Uterus (tissue), 2 donors: ENCODE data around the gene TBC1D14.

Experiments used
- POLR2A ChIP-seq, 2 donors: fragments of 450-650 bp; IDR thresholded peaks; one replicate each; pipeline ENCODE4 v1.6.1; 2016; ENCODE audit warnings: antibody characterized with exemption in 2 of 2, mild to moderate bottlenecking in 1 of 2, moderate library complexity in 1 of 2
- TF ChIP-seq, protein P1 (sequence below), 4 experiments: fragments of 200-600 bp in 2 of 4; fragments of 450-650 bp in 2 of 4; sonication (generic) in 2 of 4; IDR thresholded peaks; one replicate each; pipeline ENCODE4 v1.5.1; 2016 to 2019; ENCODE audit warnings: antibody characterized with exemption in 4 of 4, mild to moderate bottlenecking in 2 of 4, moderate library complexity in 1 of 4

DNA sequence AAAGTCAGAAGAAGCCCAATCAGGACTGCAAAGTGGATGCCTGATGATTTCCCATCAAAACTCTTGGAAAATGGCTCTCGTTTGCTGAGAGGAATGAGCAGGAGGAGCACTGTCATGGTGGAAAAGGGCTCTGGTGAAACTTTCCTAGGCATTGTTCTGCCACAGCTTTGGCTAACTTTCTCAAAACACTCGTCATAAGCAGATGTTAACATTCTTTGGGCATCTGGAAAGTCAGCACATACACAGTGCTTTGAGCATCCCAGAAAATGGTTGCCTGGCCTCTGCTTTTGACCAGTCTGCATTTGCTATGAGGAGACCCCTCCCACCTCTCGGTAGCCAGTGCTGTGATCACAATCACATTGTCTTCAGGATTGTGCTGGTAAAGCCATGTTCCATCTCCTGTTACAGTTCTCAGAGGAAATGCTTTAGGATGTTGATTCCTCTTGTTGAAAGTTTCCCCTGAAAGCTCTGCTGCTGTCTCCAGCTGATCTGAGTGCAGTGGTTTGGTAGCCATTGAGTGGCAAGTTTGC lies 25.2 kb upstream of the TBC1D14 start:
- TF ChIP-seq, protein P1, sequence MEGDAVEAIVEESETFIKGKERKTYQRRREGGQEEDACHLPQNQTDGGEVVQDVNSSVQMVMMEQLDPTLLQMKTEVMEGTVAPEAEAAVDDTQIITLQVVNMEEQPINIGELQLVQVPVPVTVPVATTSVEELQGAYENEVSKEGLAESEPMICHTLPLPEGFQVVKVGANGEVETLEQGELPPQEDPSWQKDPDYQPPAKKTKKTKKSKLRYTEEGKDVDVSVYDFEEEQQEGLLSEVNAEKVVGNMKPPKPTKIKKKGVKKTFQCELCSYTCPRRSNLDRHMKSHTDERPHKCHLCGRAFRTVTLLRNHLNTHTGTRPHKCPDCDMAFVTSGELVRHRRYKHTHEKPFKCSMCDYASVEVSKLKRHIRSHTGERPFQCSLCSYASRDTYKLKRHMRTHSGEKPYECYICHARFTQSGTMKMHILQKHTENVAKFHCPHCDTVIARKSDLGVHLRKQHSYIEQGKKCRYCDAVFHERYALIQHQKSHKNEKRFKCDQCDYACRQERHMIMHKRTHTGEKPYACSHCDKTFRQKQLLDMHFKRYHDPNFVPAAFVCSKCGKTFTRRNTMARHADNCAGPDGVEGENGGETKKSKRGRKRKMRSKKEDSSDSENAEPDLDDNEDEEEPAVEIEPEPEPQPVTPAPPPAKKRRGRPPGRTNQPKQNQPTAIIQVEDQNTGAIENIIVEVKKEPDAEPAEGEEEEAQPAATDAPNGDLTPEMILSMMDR (IDR thresholded peaks at IDR 0.05), result no peak
- TF ChIP-seq POLR2A (IDR thresholded peaks at IDR 0.05), result no peak
